Measurements from ENCODE around the gene ETFBKMT.
"Not testable (repeated sequence)": the region's sequence is repeated elsewhere in the genome, so short reads cannot be mapped to it uniquely, and the experiment has no call there.

Gene ETFBKMT

DNA sequence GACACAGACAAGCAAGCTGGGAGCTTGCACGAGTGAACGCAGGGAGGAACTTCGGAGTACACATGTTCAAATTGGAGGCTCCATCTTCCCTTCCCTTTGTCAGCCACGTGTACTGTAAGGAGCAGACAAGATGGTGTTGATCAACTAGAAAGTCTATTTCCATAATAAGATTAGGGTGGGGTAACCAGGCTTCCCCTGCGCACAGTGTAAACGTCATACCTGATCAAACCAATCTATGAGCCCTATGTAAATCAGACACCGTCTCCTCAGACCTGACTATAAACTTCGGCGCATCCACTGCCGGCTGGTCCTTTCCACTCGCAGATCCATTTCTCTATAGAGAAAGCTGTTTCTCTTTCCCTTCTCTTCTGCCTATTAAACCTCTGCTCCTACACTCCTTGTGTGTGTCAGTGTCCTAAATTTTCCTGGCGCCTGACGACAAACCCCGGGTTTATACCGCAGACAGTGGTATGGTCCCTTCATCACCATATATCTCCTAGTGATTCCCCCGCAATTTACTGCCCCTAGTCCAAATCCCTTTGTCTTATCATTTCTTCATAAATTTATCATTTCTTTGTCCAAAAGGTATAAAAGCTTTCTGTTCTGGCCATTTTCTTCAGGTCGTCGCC, 7.5 kb upstream of the ETFBKMT start:
- Histone ChIP-seq H3K4me3 (peak overlapping the region in 3 of 7 experiments; percentile 13 to 39 (median 26)), H3K27ac (peak overlapping the region in 1 of 21 experiments; percentile 81)

DNA sequence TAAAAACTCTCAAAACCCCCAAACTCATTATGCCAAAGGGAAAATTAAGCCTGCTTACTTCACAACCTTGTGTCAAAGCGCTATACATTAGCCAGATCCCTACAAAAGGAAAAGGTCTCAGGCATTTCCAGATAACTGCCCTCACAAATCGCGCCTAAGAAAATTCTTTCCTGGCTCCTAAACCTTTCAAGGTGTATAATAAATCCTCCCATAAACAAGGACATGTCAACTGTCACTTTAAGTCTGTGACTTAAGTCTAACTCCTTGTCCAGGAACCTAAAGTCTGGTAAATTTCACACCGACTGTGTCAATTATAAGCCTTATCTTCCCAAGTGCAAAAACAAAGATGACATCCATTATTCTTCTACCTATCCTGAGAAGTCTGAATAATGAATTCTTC, 4.3 kb upstream of the ETFBKMT start:
- no peak overlapping the region for H3K27ac ChIP-seq
- H3K4me3 ChIP-seq: no peak overlapping the region

DNA sequence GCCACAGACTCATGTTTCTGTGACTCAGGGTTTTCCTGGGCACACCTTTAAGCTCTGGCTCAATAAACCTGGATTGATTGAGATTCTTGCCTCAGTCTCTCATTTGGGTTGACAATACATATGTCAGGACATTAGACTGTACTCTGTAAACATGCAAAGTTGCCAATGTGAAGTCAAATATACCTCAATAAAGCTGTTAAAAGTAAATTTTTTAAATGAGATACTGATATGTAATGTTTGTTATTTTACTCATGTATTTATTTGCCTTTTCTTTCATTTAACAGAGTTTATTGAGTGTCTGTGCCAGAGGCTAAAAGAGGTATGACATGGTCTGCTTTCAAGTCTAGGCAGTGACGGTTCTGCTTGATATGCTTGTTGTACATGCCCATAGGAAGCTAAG, 3.7 kb upstream of the ETFBKMT start:
- Histone ChIP-seq H3K27ac (peak overlapping the region in 2 of 21 experiments; percentile 4 to 45), H3K4me3 (no peak overlapping the region)

DNA sequence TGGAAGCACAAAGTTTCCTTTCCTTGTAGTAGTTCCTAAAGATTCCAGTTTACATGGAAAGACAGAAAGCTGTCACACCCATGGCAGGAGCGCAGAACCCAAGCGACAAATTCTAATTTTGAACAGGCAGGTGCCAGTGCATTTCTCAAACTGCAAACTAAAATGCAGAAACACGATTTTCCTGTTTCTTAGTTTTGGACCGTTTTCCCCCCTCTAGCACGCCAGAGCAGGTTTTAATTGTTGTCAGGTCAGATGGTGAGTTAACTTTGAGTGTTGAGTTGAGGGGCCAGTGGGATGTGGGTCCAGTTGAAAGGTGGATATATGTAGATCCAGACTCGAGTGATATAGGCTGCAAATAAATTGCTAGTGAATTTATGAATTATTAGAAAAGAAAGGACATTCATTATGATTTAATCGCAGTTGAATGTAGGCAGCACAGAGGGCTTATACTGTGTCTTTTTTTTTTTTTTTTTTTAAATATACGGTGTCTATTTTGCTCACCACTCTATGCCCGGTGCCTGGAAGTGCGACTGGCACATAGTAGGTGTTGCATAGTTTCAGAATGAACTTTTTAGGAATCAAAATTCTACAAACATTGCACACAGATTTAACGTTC, 909 bp upstream of the ETFBKMT start:
- H3K27ac ChIP-seq: peak overlapping the region in 20 of 21 experiments; percentile 80 to 99 (median 93)

DNA sequence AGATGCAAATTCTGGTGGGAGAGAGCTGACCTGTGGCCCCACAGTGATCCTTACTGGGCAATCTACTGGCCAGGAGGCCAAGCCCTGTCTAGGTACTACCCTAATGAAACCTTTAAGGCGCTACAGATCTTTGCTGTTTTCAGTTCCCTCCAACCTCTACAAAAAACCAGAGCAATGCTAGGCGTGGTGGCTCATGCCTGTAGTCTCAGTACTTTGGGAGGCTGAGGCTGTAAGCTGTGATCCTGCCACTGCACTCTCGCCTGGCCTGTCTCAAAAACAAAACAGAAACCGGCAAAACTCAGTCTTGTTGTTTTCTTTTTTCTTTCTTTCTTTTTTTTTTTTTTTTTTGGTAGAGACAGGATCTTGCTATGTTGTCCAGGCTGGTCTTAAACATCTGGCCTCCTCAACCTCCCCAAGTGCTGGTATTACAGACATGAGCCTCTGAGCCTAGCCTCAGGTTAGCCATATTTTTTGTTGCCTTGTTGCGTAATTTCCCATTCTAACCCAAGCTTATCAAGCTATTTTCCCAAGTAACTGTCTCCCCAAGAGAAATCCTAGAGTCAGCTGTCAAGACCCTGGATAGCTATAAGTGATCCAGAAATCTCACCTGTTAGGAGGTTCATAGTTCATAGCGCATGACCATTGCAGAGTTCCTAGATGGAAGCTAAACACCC, 2.8 kb downstream of the ETFBKMT start:
- no peak overlapping the region for H3K4me3 ChIP-seq
- peak overlapping the region in 2 of 21 experiments; percentile 49 to 50 for H3K27ac ChIP-seq

More for the DNA sequence above, 909 bp upstream of the ETFBKMT start:
- peak overlapping the region; percentile 45 to 73 (median 58) for H3K4me3 ChIP-seq

DNA sequence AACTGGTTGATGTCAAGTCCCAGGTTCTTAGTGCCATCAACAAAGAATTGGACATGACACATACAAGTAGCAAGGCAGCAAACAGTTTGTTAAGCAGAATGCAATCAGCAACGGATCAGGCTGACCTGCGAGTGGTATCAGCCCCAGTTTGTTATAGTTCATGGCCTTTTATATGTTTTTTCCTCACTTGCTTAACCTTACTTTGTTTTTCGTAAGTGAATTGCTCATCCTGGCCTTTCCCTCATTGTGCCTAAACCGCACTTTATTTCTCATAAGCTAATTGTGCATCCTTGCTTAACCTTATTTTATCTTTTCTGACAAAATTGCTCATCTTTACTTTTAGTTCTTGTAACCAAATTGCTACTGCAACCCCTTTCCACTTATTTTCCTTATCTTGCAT, 4.1 kb downstream of the ETFBKMT start:
- no peak overlapping the region for H3K4me3 ChIP-seq
- no peak overlapping the region for H3K27ac ChIP-seq

DNA sequence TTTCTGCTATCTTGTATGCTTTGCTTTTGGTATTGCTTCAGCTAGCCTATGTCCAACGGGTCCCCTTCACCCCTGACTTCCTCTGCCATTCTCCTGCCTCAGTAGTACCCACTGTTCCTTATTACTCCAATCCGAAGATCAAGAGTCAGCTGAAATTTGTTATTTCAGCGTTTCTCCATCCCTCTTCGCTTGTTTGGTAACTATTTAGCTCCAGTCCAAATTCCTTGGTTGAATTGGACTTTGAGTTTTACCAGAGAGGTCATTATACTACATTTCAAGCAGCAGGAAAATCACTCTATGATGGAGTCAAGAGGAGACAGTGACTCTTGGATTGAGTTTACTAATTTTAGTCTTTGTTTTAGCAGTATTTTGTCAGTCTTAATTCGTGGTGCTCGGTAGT, 4.5 kb downstream of the ETFBKMT start:
- H3K27ac ChIP-seq: no peak overlapping the region
- H3K4me3 ChIP-seq: no peak overlapping the region

DNA sequence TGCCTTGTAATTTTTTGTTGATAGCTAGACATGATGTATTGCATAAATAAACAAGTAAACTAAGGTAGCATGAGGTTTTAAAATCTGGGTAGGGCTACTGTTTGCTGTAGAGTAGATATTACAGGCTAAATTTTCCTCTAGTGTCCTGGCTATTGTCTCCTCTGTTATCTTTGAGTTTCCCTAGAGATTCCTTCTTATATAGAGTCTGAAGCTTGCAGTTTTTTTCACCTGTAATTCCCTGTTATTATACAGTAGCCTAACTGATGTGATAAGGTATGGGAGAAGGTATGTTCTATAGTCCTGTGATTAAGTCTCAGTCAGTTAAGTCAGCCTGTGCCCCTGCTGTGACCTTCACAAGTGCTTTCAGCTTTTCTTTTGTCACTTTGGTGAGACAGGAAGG, 9.5 kb downstream of the ETFBKMT start:
- Histone ChIP-seq H3K27ac (no peak overlapping the region), H3K4me3 (no peak overlapping the region)

DNA sequence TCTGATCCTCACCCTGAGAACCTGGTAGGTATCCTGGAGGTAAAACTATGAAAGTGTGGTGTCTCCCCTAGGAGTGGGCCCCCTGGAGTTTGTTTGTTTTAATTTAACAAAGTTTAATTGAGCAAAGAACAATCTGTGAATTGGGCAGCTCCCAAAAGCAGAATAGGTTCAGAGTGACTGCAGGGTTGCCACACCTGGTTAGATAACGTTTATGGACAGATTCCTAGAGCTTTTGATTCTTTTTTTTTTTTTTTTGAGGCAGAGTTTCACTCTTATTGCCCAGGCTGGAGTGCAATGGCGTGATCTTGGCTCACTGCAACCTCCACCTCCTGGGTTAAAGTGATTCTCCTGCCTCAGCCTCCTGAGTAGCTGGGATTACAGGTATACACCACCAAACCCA, 10.1 kb downstream of the ETFBKMT start:
- not testable (repeated sequence) for H3K4me3 ChIP-seq, H3K27ac ChIP-seq

DNA sequence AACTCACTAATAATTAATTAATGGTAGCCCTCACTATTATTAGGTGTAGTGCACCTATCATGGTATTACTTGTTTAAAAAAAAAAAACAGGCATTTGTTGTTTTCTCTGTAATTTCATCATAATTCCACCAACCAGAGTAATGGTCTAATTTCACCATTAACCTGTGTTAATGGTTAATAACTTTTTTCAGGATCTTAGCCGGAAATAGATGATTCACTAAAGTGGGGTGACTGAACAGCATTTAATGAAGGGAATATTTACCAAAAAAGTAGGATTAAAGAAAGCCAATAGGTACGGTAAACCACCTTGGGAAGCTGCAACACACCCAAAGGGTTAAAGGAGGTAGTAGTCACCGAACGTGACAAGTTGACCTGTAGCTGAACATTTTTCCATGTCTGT, 13.0 kb downstream of the ETFBKMT start:
- Histone ChIP-seq H3K27ac (no peak overlapping the region), H3K4me3 (no peak overlapping the region)

DNA sequence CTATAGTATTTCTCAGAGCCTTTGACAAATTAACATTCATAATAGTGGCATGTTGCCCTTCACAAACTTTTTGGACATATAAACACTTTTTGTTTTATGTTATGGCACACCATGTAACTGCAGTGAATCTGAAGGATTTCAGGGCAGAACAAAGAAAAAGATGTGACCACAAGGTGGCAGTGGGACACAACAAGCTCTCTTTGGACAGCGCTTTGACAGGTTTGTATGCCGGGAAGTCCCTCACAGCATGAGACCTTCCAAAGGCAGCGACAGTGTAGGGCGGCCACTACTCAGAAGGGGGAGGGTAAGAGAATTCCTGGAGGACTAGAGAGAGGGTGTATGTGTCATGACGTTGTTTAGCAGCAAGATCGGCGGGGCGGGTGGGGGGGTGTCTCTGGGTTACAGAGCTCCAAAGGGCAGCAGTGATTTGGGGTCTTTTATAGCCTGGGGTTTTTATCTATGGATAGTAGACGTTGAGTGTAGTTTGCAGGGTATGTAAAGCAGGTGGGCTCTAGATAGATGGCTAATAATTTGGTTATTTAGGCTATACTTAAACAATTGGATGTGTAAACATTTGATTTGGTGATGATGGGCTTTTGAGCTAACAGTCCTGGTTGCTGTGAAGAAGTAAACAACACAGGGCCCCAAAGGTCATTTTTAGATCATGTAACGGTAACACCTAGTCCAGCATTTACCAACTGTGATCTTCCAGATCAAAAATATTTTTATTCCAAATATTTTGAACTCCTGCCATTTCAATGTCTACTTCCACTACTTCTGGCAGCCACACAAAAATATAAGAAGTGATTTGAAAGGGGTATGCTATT, 22.9 kb downstream of the ETFBKMT start:
- no peak overlapping the region for H3K4me3 ChIP-seq
- peak overlapping the region in 2 of 21 experiments; percentile 21 to 61 for H3K27ac ChIP-seq

DNA sequence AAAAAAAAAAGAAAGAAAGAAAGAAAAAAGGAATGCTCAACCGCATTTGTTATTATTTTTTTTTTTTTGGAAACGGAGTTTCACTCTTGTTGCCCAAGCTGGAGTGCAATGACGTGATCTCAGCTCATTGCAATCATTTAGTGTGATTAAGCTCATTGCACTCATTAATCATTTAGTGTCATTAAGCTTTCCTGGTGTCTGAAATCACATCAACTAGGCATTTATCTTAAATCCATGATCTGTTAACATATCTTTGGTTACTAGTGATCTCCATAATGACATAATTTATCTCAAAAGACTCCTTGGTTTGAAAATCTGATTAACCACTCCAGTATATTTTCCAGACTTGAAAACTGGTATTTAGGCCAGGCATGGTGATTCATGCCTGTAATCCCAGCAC, 26.3 kb downstream of the ETFBKMT start:
- H3K4me3 ChIP-seq: no peak overlapping the region
- H3K27ac ChIP-seq: peak overlapping the region in 4 of 21 experiments; percentile 7 to 76 (median 26)

DNA sequence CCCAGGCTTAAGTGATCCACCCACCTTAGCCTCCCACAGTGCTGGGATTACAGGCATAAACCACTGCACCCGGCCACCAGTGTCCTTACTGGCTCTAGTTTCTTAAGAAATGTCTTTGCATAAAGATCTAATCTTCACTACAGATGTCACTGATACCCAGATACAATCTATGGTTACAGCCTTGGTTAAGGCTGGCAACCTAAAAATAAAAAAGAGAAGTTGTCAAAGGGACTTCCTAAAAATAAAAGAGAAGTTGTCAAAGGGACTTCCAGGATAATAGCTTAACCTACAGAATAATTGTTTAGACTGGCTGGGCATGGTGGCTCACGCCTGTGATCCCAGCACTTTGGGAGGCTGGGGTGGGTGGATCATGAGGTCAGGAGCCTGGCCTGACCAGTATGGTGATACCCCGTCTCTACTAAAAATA, 27.6 kb downstream of the ETFBKMT start:
- peak overlapping the region in 5 of 21 experiments; percentile 30 to 76 (median 43) for H3K27ac ChIP-seq
- H3K4me3 ChIP-seq: no peak overlapping the region

DNA sequence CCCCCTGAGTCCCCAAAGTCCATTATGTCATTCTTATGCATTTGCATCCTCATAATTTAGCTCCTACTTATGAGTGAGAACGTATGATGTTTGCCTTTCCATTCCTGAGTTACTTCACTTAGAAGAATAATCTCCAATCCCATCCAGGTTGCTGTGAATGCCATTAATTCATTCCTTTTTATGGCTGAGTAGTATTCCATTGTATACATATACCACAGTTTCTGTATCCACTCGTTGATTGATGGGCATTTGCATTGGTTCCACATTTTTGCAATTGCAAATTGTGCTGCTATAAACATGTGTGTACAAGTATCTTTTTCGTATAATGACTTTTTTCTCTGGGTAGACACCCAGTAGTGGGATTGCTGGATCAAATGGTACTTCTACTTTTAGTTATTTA, 30.4 kb downstream of the ETFBKMT start:
- H3K27ac ChIP-seq, H3K4me3 ChIP-seq: not testable (repeated sequence)

DNA sequence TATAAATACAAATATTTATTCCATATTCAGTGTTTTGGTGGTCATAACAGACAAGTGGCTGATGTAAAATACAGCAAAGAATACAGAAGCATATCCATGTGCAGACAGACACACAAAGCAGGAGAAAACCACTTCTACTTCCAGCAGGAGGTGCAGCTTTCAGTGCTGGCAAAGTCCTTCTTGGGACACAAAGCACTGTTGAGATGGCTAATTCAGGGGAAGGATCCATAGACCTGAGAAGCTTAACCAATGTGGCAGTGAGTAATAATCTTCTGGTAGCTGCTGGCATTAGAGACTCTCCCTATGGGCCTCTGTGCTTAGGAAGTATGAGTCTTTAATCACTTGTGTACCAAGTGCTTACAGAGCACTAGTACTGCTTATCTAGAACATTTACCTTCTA, 42.6 kb downstream of the ETFBKMT start:
- no peak overlapping the region for H3K27ac ChIP-seq
- H3K4me3 ChIP-seq: no peak overlapping the region

DNA sequence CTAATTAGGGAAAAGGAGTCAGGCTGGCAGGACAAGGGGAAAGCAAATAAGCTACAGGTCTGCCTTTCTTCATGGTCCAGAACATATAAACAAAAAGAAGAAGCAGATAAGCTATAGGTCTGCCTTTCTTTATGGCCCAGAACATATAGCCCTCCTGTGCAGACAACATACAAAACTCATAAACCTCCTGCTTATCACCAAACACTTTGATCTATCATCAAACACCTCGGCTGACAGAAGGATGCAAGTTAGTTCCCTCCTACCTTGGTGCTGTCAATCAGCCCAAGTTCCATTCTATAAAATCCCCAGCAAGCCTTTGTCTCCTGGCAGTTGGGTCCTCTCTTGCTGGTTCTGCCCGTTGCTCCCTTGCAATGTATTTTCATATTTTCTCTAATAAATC, 46.1 kb downstream of the ETFBKMT start:
- no peak overlapping the region for H3K4me3 ChIP-seq
- no peak overlapping the region for H3K27ac ChIP-seq

DNA sequence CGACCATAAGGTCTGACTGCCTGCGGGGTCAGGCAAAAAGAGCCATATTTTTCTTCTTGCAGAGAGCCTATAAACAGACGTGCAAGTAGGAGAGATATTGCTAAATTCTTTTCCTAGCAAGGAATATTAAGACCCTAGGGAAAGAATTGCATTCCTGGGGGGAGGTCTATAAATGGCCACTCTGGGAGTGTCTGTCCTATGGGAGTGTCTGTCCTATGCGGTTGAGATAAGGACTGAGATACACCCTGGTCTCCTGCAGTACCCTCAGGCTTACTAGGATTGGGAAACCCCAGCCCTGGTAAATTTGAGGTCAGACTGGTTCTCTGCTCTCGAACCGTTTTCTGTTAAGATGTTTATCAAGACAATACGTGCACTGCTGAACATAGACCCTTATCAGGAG, 48.6 kb downstream of the ETFBKMT start:
- H3K4me3 ChIP-seq, H3K27ac ChIP-seq: not testable (repeated sequence)

DNA sequence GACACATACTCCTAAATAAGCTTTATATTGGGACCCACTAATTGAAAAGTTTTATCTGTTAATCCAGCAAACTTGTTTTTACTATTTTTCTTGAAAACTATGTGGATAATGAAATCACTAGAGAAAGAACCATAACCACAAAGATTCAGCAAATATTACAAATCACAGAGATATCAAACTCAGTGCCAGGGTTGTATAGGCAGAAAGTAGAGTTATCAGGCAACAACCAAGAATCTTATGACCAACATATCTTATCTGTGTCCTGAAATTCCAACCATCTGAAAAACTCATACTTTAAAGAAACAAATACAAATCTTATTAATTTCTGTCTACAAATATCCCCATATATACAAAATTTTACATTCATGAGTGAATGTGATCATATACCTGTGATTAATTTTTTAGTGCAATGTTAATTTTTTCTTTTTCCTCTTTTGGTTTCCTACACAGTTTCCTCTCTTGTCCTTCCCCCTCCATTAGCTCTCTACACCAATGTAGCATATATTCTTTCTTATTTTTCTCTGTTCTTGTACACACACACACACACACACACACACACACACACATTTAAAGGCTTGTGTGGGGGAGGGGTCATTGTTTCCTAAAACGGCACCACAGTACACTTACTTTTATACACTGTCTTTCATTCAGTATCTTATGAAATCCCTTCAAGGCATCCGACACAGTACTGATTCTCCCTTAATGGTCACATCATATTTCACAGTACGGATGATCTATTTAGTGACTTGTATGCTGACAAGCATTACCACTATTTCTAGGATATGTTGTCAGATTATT, 50.7 kb downstream of the ETFBKMT start:
- Histone ChIP-seq H3K4me3 (no peak overlapping the region), H3K27ac (no peak overlapping the region)

DNA sequence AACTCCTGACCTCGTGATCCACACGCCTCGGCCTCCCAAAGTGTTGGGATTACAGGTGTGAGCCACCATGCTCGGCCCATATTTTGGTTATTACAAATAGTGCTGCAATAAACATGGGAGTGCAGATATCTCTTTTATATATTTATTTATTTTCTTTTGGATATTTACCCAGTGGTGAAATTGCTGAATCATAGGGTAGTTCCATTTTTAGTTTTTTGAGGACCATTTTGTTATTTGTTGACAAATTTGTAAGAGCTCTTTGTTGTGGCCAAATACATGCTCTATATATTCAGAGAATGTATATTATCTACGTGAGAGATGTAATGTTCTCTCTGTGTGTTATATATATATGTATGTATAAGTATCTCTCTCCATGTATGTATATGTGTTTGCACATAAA, 53.4 kb downstream of the ETFBKMT start:
- no peak overlapping the region for H3K4me3 ChIP-seq
- no peak overlapping the region for H3K27ac ChIP-seq
